WTC11 (cell line): ENCODE measurements around the gene MYORG. TPM values are rescaled to one million over a fixed set of nuclear protein-coding genes. Genes with fewer than 3 reads are reported as not detected.
"Not testable (repeated sequence)": the region's sequence is repeated elsewhere in the genome, so short reads cannot be mapped to it uniquely, and the experiment has no call there.

ENCODE experiments used
- ATAC-seq: fragments of 200-7000 bp; cut with Tn5 transposase; 2 replicates; pipeline ENCODE4 v1.10.0; 2021; ENCODE audit warnings: mild to moderate bottlenecking, moderate library complexity
- CTCF ChIA-PET: fragments of 300-600 bp; sonication (Branson Sonifier 250); formaldehyde crosslinking; loops from one replicate; lab custom pipeline; 2021; ENCODE audit warnings: antibody characterized with exemption; lab: Charles Lee
- POLR2A ChIA-PET: fragments of 350-600 bp; sonication (Branson Sonifier 250); formaldehyde crosslinking; loops from one replicate; lab custom pipeline; 2021; ENCODE audit warnings: antibody characterized with exemption; lab: Charles Lee
- DNase-seq: peaks from one replicate; pipeline ENCODE4 v3.0.0; 2021; ENCODE audit warnings: low spot score
- H3K27ac Mint-ChIP-seq: 2 replicates; pipeline ENCODE4 v1.8.0; 2021; ENCODE audit warnings: mixed read lengths
- H3K27me3 Mint-ChIP-seq: 2 replicates; pipeline ENCODE4 v1.8.0; 2021; ENCODE audit warnings: low read depth, mild to moderate bottlenecking, moderate library complexity, mixed read lengths
- H3K36me3 Mint-ChIP-seq: 2 replicates; pipeline ENCODE4 v1.8.0; 2021; ENCODE audit warnings: mixed read lengths
- H3K4me1 Mint-ChIP-seq: 2 replicates; pipeline ENCODE4 v1.8.0; 2022; ENCODE audit warnings: mixed read lengths
- H3K4me3 Mint-ChIP-seq: 2 replicates; pipeline ENCODE4 v1.8.0; 2021; ENCODE audit warnings: mild to moderate bottlenecking, moderate library complexity, mixed read lengths
- H3K9me3 Mint-ChIP-seq: 2 replicates; pipeline ENCODE4 v1.8.0; 2021; ENCODE audit warnings: mixed read lengths
- AR ChIP-seq: fragments of 250-450 bp; sonication (Bioruptor Pico); IDR thresholded peaks from 2 replicates; pipeline ENCODE4 v1.9.0; 2021; ENCODE audit warnings: mild to moderate bottlenecking
- FOXJ3 ChIP-seq: sonication (generic); formaldehyde crosslinking; IDR thresholded peaks from 2 replicates; pipeline ENCODE4 v1.9.0; 2021; ENCODE audit warnings: missing genetic modification reagents, mild to moderate bottlenecking, borderline replicate concordance
- HMGXB4 ChIP-seq: sonication (generic); formaldehyde crosslinking; IDR thresholded peaks from 2 replicates; pipeline ENCODE4 v1.8.1; 2023; ENCODE audit warnings: mild to moderate bottlenecking, moderate library complexity, missing genetic modification reagents
- MAX ChIP-seq: sonication (generic); formaldehyde crosslinking; IDR thresholded peaks from 2 replicates; pipeline ENCODE4 v1.8.0; 2022; ENCODE audit warnings: mild to moderate bottlenecking, missing genetic modification reagents
- MXD4 ChIP-seq: fragments of 250-450 bp; sonication (Bioruptor Pico); IDR thresholded peaks from 2 replicates; pipeline ENCODE4 v1.8.0; 2021; ENCODE audit warnings: mild to moderate bottlenecking, moderate library complexity, borderline replicate concordance
- OVOL2 ChIP-seq: fragments of 250-450 bp; sonication (Bioruptor Pico); IDR thresholded peaks from 2 replicates; pipeline ENCODE4 v1.9.0; 2021; ENCODE audit warnings: mild to moderate bottlenecking, borderline replicate concordance
- PREB ChIP-seq: sonication (generic); formaldehyde crosslinking; IDR thresholded peaks from 2 replicates; pipeline ENCODE4 v1.8.1; 2022; ENCODE audit warnings: mild to moderate bottlenecking, missing genetic modification reagents, moderate library complexity, borderline replicate concordance
- SOX15 ChIP-seq: fragments of 250-450 bp; sonication (Bioruptor Pico); IDR thresholded peaks from 2 replicates; pipeline ENCODE4 v1.9.0; 2021; ENCODE audit warnings: mild to moderate bottlenecking
- SP1 ChIP-seq: sonication (generic); formaldehyde crosslinking; conservative IDR thresholded peaks from 2 replicates; pipeline ENCODE4 v1.8.1; 2022; ENCODE audit warnings: missing genetic modification reagents
- ZBTB43 ChIP-seq: sonication (generic); formaldehyde crosslinking; IDR thresholded peaks from 2 replicates; pipeline ENCODE4 v1.8.1; 2023; ENCODE audit warnings: mild to moderate bottlenecking, missing genetic modification reagents
- ZNF138 ChIP-seq: sonication (generic); formaldehyde crosslinking; conservative IDR thresholded peaks from 2 replicates; pipeline ENCODE4 v1.8.1; 2022; ENCODE audit warnings: mild to moderate bottlenecking, moderate library complexity, missing genetic modification reagents
- ZNF423 ChIP-seq: fragments of 250-450 bp; sonication (Bioruptor Pico); IDR thresholded peaks from 2 replicates; pipeline ENCODE4 v2.1.2; 2022; ENCODE audit warnings: mild to moderate bottlenecking, moderate library complexity
- ZNF425 ChIP-seq: fragments of 250-450 bp; sonication (Bioruptor Pico); conservative IDR thresholded peaks from 2 replicates; pipeline ENCODE4 v1.9.0; 2021; ENCODE audit warnings: mild to moderate bottlenecking
- ZNF532 ChIP-seq: fragments of 250-450 bp; sonication (Bioruptor Pico); IDR thresholded peaks from 2 replicates; pipeline ENCODE4 v1.9.0; 2021; ENCODE audit warnings: mild to moderate bottlenecking, borderline replicate concordance
- ZSCAN18 ChIP-seq: fragments of 250-450 bp; sonication (Bioruptor Pico); IDR thresholded peaks from 2 replicates; pipeline ENCODE4 v2.1.2; 2022; ENCODE audit warnings: mild to moderate bottlenecking, moderate library complexity
- total RNA-seq: library from RNA; stranded (reverse); gene quantifications from 3 replicates; pipeline ENCODE4 v1.2.3, GENCODE V29; 2021

MYORG gene
- total RNA-seq, 1 experiment from 2014 or later: 18.9 TPM

- no peak for TF ChIP-seq HMGXB4 (CRISPR knock-in tag)
- TF ChIP-seq ZNF532 (CRISPR knock-in tag): no peak
- no peak for TF ChIP-seq MAX
- no peak for TF ChIP-seq OVOL2 (CRISPR knock-in tag)
- TF ChIP-seq PREB (CRISPR knock-in tag): no peak
- no peak for TF ChIP-seq MXD4 (CRISPR knock-in tag)
- TF ChIP-seq ZSCAN18 (CRISPR knock-in tag): no peak
- no peak for TF ChIP-seq SOX15 (CRISPR knock-in tag)
- no peak for TF ChIP-seq ZBTB43
- no peak for TF ChIP-seq ZNF138 (CRISPR knock-in tag)
- no peak for TF ChIP-seq ZNF423 (CRISPR knock-in tag)
- no peak for TF ChIP-seq SP1 (CRISPR knock-in tag)
- no peak for TF ChIP-seq ZNF425
- TF ChIP-seq FOXJ3 (CRISPR knock-in tag): no peak
- TF ChIP-seq AR: no peak
- CTCF ChIA-PET: interaction anchor here (1.4 kb wide), 1 partner anchor 40 kb away, joined by 7 read pairs; no protein-coding TSS in a partner anchor
- H3K36me3 Mint-ChIP-seq: peaks cover 12% of the 10 kb centered on the region
- POLR2A ChIA-PET: no interaction called here
- H3K27me3 Mint-ChIP-seq: no peaks in the 10 kb centered on the region
- H3K4me1 Mint-ChIP-seq: peaks cover 20% of the 10 kb centered on the region
- no peak overlapping the region for H3K27ac Mint-ChIP-seq
- H3K4me3 Mint-ChIP-seq: no peak overlapping the region
- ATAC-seq: no peak
- DNase-seq: no peak
- H3K9me3 Mint-ChIP-seq: no peaks in the 10 kb centered on the region
Measured at GRCh38 chr9:34338665-34339385, 37.9 kb downstream of the MYORG start.

GRCh38 chr9:34338079-34338478 lies 38.6 kb downstream of the MYORG start:
- H3K27me3 Mint-ChIP-seq, ATAC-seq, POLR2A ChIA-PET, DNase-seq, H3K36me3 Mint-ChIP-seq, H3K27ac Mint-ChIP-seq, H3K9me3 Mint-ChIP-seq, H3K4me3 Mint-ChIP-seq: not testable (repeated sequence)
- CTCF ChIA-PET: interaction anchor here (0.6 to 1.5 kb wide), 8 partner anchors 10 to 86 kb away, joined by 3 to 15 read pairs (median 4); partner anchors contain the start of gene MYORG
- H3K4me1 Mint-ChIP-seq: peaks cover 25% of the 10 kb centered on the region
